ENCODE data around the gene RETREG3. TPM values are rescaled to one million over a fixed set of nuclear protein-coding genes. Genes with fewer than 3 reads are reported as not detected.

Gene RETREG3
- total and polyA plus RNA-seq, 2 donors (not counting 1 experiment from before 2014, with no cell fraction given) = 44.1 to 108 TPM

DNA sequence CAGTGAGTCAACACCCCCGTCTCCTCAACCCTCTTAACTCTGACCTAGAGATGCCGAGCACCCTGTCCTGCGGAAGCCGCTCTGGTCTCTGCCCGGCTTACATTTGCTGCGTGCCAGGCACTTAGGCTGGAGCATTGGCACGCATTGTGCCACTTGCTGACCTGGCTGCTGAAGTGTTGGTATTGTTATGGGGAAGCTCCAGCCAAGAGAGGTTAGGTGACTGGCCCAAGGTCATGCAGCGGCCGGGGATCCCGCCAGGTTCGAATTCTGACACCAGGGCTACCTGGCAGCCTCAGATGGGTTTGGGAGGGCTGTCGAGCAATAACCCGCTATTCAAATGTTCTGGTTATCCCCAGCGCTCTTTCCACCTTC, 61.5 kb downstream of the RETREG3 start:
- peak overlapping the region in 1 of 5 experiments; percentile 48 for H3K4me3 ChIP-seq (ENCODE audit: control extremely low read depth in 1 of 5, extremely low read depth in 1 of 5, insufficient read depth in 1 of 5, low read depth in 2 of 5, low read length in 4 of 5)
- H3K36me3 ChIP-seq (replicated peaks in 1 of 2; ENCODE audit: control extremely low read depth in 1 of 2, control insufficient read depth in 1 of 2, extremely low read depth in 1 of 2, insufficient read depth in 2 of 2, low read length in 1 of 2) = peaks cover 0 to 4% of the 10 kb centered on the region in 2 experiments
- Mint-ChIP-seq H3K9me3 (ENCODE audit: insufficient read depth) (no peaks in the 10 kb centered on the region), H3K27ac (peak overlapping the region; percentile 10), H3K4me3 (peak overlapping the region; percentile 74), H3K4me1 (peaks cover 16% of the 10 kb centered on the region), H3K27me3 (no peaks in the 10 kb centered on the region)
- no peak for DNase-seq
- no peaks in the 10 kb centered on the region for H3K27me3 ChIP-seq (replicated peaks in 1 of 4; ENCODE audit: control extremely low read depth in 1 of 4, control insufficient read depth in 3 of 4, insufficient read depth in 4 of 4, low read length in 3 of 4)
- WGBS (ENCODE audit: insufficient coverage) = 87% methylated on average over 14 of the region's 14 CpGs
- peaks cover 10% of the 10 kb centered on the region for H4K20me1 ChIP-seq (ENCODE audit: control insufficient read depth, insufficient read depth, low read length, poor library complexity, severe bottlenecking)
- H3K9me3 ChIP-seq (ENCODE audit: control extremely low read depth in 1 of 3, control insufficient read depth in 2 of 3, insufficient read depth in 1 of 3, low read length in 2 of 3) = no peaks in the 10 kb centered on the region
- intact Hi-C loops (cut with micrococcal nuclease) = loop anchor here (1.0 kb wide), 5 partner anchors 11 to 31 kb away; partner anchors contain the start of genes COASY, MLX and NAGLU
- peaks cover 10 to 16% of the 10 kb centered on the region in 2 donors for H3K4me1 ChIP-seq (ENCODE audit: control insufficient read depth in 2 of 2, insufficient read depth in 2 of 2, low read length in 2 of 2)
- TF ChIP-seq EZH2 (IDR thresholded peaks at IDR 0.05; ENCODE audit: borderline replicate concordance, insufficient read depth, low read depth, low read length, poor library complexity, severe bottlenecking) = no peak
- no peak for TF ChIP-seq CTCF (IDR thresholded peaks at IDR 0.05)
- ChIA-PET CTCF (interaction anchor here (0.7 to 3.0 kb wide), 14 partner anchors 9 to 435 kb away, joined by 3 to 39 read pairs (median 4); partner anchors contain the start of genes DHX58, MLX, NAGLU and PSMC3IP), POLR2A (interaction anchor here (1.0 to 2.1 kb wide), 7 partner anchors 12 to 276 kb away, joined by 3 to 12 read pairs (median 6); partner anchors contain the start of genes BECN1, MLX, NAGLU and PSMC3IP)
- H3K9ac ChIP-seq (ENCODE audit: low read length) = peak overlapping the region; percentile 62
- H3K27ac ChIP-seq (ENCODE audit: low read length in 2 of 2) = no peak overlapping the region
- ATAC-seq (ENCODE audit: low read depth) = no peak
- H3K79me2 ChIP-seq (ENCODE audit: control insufficient read depth, insufficient read depth, low read length) = peaks cover 3% of the 10 kb centered on the region
- H3K4me2 ChIP-seq (replicated peaks; ENCODE audit: low read depth, low read length, poor library complexity, severe bottlenecking) = peak overlapping the region; percentile 80
- peak overlapping the region; percentile 66 for H2AFZ ChIP-seq (ENCODE audit: insufficient read depth, low read depth, low read length, poor library complexity, severe bottlenecking)

GRCh38 chr17:42547001-42547461, 62.1 kb downstream of the RETREG3 start:
- ChIA-PET CTCF (interaction anchor here (1.4 to 3.0 kb wide), 5 partner anchors 10 to 31 kb away, joined by 3 to 39 read pairs (median 9); partner anchors contain the start of genes NAGLU and PSMC3IP), POLR2A (interaction anchor here (1.8 to 2.1 kb wide), 2 partner anchors 11 to 20 kb away, joined by 6 to 8 read pairs; partner anchors contain the start of genes MLX and NAGLU)
- H3K27ac ChIP-seq (ENCODE audit: low read length in 2 of 2) = no peak overlapping the region
- H3K79me2 ChIP-seq (ENCODE audit: control insufficient read depth, insufficient read depth, low read length) = peaks cover 3% of the 10 kb centered on the region
- TF ChIP-seq CTCF (IDR thresholded peaks at IDR 0.05) (no peak), EZH2 (IDR thresholded peaks at IDR 0.05; ENCODE audit: borderline replicate concordance, insufficient read depth, low read depth, low read length, poor library complexity, severe bottlenecking) (no peak)
- H3K4me3 ChIP-seq (ENCODE audit: control extremely low read depth in 1 of 5, extremely low read depth in 1 of 5, insufficient read depth in 1 of 5, low read depth in 2 of 5, low read length in 4 of 5) = no peak overlapping the region
- no peak for DNase-seq
- H3K9ac ChIP-seq (ENCODE audit: low read length) = no peak overlapping the region
- no peaks in the 10 kb centered on the region for H3K9me3 ChIP-seq (ENCODE audit: control extremely low read depth in 1 of 3, control insufficient read depth in 2 of 3, insufficient read depth in 1 of 3, low read length in 2 of 3)
- no peak overlapping the region for H3K4me2 ChIP-seq (replicated peaks; ENCODE audit: low read depth, low read length, poor library complexity, severe bottlenecking)
- H3K9me3 Mint-ChIP-seq (ENCODE audit: insufficient read depth) = no peaks in the 10 kb centered on the region
- no peak for ATAC-seq (ENCODE audit: low read depth)
- no peak overlapping the region for H3K27ac Mint-ChIP-seq
- H3K27me3 ChIP-seq (replicated peaks in 1 of 4; ENCODE audit: control extremely low read depth in 1 of 4, control insufficient read depth in 3 of 4, insufficient read depth in 4 of 4, low read length in 3 of 4) = no peaks in the 10 kb centered on the region
- H2AFZ ChIP-seq (ENCODE audit: insufficient read depth, low read depth, low read length, poor library complexity, severe bottlenecking) = no peak overlapping the region
- intact Hi-C loops (cut with micrococcal nuclease) = no loop called here
- H3K4me1 ChIP-seq (ENCODE audit: control insufficient read depth in 2 of 2, insufficient read depth in 2 of 2, low read length in 2 of 2) = peaks cover 10 to 16% of the 10 kb centered on the region in 2 donors
- WGBS (ENCODE audit: insufficient coverage) = 96% methylated on average over 23 of the region's 23 CpGs
- peaks cover 16% of the 10 kb centered on the region for H3K4me1 Mint-ChIP-seq
- peak overlapping the region; percentile 26 for H3K4me3 Mint-ChIP-seq
- no peaks in the 10 kb centered on the region for H3K27me3 Mint-ChIP-seq
- peaks cover 10% of the 10 kb centered on the region for H4K20me1 ChIP-seq (ENCODE audit: control insufficient read depth, insufficient read depth, low read length, poor library complexity, severe bottlenecking)
- H3K36me3 ChIP-seq (replicated peaks in 1 of 2; ENCODE audit: control extremely low read depth in 1 of 2, control insufficient read depth in 1 of 2, extremely low read depth in 1 of 2, insufficient read depth in 2 of 2, low read length in 1 of 2) = peaks cover 0 to 7% of the 10 kb centered on the region in 2 experiments

Measured in B cell (primary cell).